Activated T-cell treated with anti-CD3 and anti-CD28 coated beads, Interleukin-2, amount 50 U/mL, for 48 hours (primary cell): ENCODE data around the gene DNAJC17.

Experiments used
- DNase-seq, 2 experiments: peaks; one replicate each; pipeline ENCODE4 v3.0.0-alpha.2; 2020

Gene DNAJC17

GRCh38 chr15:40787991-40788390 lies 19.3 kb downstream of the DNAJC17 start:
- no peak for DNase-seq

GRCh38 chr15:40787344-40787841 lies 19.9 kb downstream of the DNAJC17 start:
- peak; percentile 64 to 74 for DNase-seq

GRCh38 chr15:40785814-40786213 lies 21.5 kb downstream of the DNAJC17 start:
- no peak for DNase-seq

GRCh38 chr15:40785164-40785563 lies 22.1 kb downstream of the DNAJC17 start:
- no peak for DNase-seq

GRCh38 chr15:40782609-40783227 lies 24.6 kb downstream of the DNAJC17 start:
- DNase-seq = peak; percentile 81 to 85

GRCh38 chr15:40776537-40777141 lies 30.6 kb downstream of the DNAJC17 start:
- DNase-seq = peak in 1 of 2 experiments; percentile 68

- no peak for DNase-seq
Observed at GRCh38 chr15:40775740-40776536, 31.3 kb downstream of the DNAJC17 start.

GRCh38 chr15:40775007-40775406 lies 32.3 kb downstream of the DNAJC17 start:
- no peak for DNase-seq

- DNase-seq = no peak
Observed at GRCh38 chr15:40773902-40774301, 33.4 kb downstream of the DNAJC17 start.

GRCh38 chr15:40773496-40773895 lies 33.8 kb downstream of the DNAJC17 start:
- DNase-seq = no peak

GRCh38 chr15:40772014-40772413 lies 35.3 kb downstream of the DNAJC17 start:
- DNase-seq = no peak

- no peak for DNase-seq
Observed at GRCh38 chr15:40771242-40771641, 36.0 kb downstream of the DNAJC17 start.

GRCh38 chr15:40770147-40770721 lies 37.0 kb downstream of the DNAJC17 start:
- DNase-seq = no peak

GRCh38 chr15:40769274-40770146 lies 37.8 kb downstream of the DNAJC17 start, which contains the start of gene C15orf62:
Gene C15orf62, plus strand, starts transcription at chr15:40769980. Its CDS starts 516 bp downstream, at chr15:40770496.
- peak; percentile 71 to 74 for DNase-seq

- DNase-seq = peak in 1 of 2 experiments; percentile 29
Observed at GRCh38 chr15:40768521-40769273, 38.6 kb downstream of the DNAJC17 start.

GRCh38 chr15:40767838-40768500 lies 39.3 kb downstream of the DNAJC17 start:
- no peak for DNase-seq

GRCh38 chr15:40766906-40767837 lies 40.1 kb downstream of the DNAJC17 start:
- DNase-seq = no peak

- DNase-seq = no peak
Observed at GRCh38 chr15:40766194-40766815, 41.0 kb downstream of the DNAJC17 start.

GRCh38 chr15:40764629-40765103 lies 42.6 kb downstream of the DNAJC17 start:
- DNase-seq = peak in 1 of 2 experiments; percentile 37
